ENCODE results near the gene F13B. TPM values are rescaled to one million over a fixed set of nuclear protein-coding genes. Genes with fewer than 3 reads are reported as not detected.

The F13B gene
- total RNA-seq, 1 donor from 2014 or later: not detected

GRCh38 chr1:197067457-197067818 lies 378 bp upstream of the F13B start:
- no peak overlapping the region for H3K27ac Mint-ChIP-seq
- TF ChIP-seq, protein P1, sequence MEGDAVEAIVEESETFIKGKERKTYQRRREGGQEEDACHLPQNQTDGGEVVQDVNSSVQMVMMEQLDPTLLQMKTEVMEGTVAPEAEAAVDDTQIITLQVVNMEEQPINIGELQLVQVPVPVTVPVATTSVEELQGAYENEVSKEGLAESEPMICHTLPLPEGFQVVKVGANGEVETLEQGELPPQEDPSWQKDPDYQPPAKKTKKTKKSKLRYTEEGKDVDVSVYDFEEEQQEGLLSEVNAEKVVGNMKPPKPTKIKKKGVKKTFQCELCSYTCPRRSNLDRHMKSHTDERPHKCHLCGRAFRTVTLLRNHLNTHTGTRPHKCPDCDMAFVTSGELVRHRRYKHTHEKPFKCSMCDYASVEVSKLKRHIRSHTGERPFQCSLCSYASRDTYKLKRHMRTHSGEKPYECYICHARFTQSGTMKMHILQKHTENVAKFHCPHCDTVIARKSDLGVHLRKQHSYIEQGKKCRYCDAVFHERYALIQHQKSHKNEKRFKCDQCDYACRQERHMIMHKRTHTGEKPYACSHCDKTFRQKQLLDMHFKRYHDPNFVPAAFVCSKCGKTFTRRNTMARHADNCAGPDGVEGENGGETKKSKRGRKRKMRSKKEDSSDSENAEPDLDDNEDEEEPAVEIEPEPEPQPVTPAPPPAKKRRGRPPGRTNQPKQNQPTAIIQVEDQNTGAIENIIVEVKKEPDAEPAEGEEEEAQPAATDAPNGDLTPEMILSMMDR (IDR thresholded peaks at IDR 0.05): no peak
- ATAC-seq (ENCODE audit: low read depth) (no peak), DNase-seq (no peak)
- H3K4me1 Mint-ChIP-seq: no peaks in the 10 kb centered on the region
- no peak overlapping the region for H3K4me3 Mint-ChIP-seq
- intact Hi-C loops (cut with micrococcal nuclease): no loop called here
- H3K27me3 Mint-ChIP-seq: no peaks in the 10 kb centered on the region
- H3K36me3 Mint-ChIP-seq (ENCODE audit: low read depth): no peaks in the 10 kb centered on the region
- H3K9me3 Mint-ChIP-seq: peaks cover 4% of the 10 kb centered on the region
- ChIA-PET CTCF (no interaction called here), POLR2A (no interaction called here)

DNA sequence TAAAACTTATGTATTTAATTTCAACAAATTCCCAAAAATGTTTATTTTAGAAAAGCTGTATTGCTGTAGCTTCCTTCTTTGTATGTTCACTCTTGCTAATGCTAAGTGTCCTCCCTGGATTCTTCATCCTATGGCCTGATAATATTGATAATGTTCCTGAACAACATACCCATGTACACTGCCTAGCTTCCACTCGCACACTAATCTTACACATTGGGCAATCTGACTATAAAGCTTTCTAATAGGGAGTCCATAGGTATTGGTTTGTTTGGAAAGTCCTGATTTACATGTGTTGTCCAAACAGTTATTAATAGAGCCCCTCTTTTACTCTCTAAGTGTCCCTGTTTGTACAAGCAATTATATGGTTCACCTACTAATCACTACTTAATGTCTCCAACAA lies 783 bp downstream of the F13B start:
- Mint-ChIP-seq H3K4me1 (no peaks in the 10 kb centered on the region), H3K27ac (no peak overlapping the region)
- CTCF ChIA-PET: no interaction called here

DNA sequence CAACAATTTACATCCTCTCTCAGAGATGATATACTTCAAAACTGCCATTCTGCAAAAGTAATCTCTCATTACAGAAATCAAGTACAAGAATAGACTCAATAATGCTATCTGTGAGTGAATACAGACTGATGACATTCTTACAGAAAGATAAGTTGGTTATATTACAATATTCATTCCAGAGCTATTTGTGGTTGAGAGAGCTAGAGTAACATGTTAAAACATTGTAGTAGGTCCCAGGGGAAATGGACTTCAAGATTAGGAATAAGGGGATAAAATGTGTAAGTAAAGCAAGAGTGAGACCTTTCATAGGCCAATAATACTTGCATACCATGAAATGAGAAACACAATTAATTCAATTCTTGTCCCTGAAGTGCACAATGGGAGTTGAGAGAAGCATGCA lies 1.5 kb downstream of the F13B start:
- CTCF ChIA-PET: no interaction called here

More for the DNA sequence above, 783 bp downstream of the F13B start:
- DNase-seq: no peak
- POLR2A ChIA-PET: no interaction called here
- H3K27me3 Mint-ChIP-seq: no peaks in the 10 kb centered on the region
- no peaks in the 10 kb centered on the region for H3K36me3 Mint-ChIP-seq (ENCODE audit: low read depth)
- TF ChIP-seq, protein P1 (IDR thresholded peaks at IDR 0.05): no peak
- no peak for ATAC-seq (ENCODE audit: low read depth)
- no peak overlapping the region for H3K4me3 Mint-ChIP-seq
- H3K9me3 Mint-ChIP-seq: peaks cover 4% of the 10 kb centered on the region
- intact Hi-C loops (cut with micrococcal nuclease): no loop called here

GRCh38 chr1:197063212-197063611 lies 3.8 kb downstream of the F13B start:
- no peak overlapping the region for H3K4me3 Mint-ChIP-seq
- no peaks in the 10 kb centered on the region for H3K27me3 Mint-ChIP-seq
- TF ChIP-seq, protein P1 (IDR thresholded peaks at IDR 0.05): no peak
- DNase-seq: no peak
- H3K9me3 Mint-ChIP-seq: no peaks in the 10 kb centered on the region
- H3K27ac Mint-ChIP-seq: no peak overlapping the region
- no peaks in the 10 kb centered on the region for H3K36me3 Mint-ChIP-seq (ENCODE audit: low read depth)
- ChIA-PET CTCF (no interaction called here), POLR2A (no interaction called here)
- ATAC-seq (ENCODE audit: low read depth): no peak
- no peaks in the 10 kb centered on the region for H3K4me1 Mint-ChIP-seq
- intact Hi-C loops (cut with micrococcal nuclease): no loop called here

More for the DNA sequence above, 1.5 kb downstream of the F13B start:
- ATAC-seq (ENCODE audit: low read depth) (no peak), DNase-seq (no peak)
- Mint-ChIP-seq H3K4me1 (no peaks in the 10 kb centered on the region), H3K36me3 (ENCODE audit: low read depth) (no peaks in the 10 kb centered on the region), H3K27ac (no peak overlapping the region), H3K9me3 (peaks cover 4% of the 10 kb centered on the region), H3K4me3 (no peak overlapping the region), H3K27me3 (no peaks in the 10 kb centered on the region)
- intact Hi-C loops (cut with micrococcal nuclease): no loop called here
- TF ChIP-seq, protein P1 (IDR thresholded peaks at IDR 0.05): no peak
- POLR2A ChIA-PET: no interaction called here

DNA sequence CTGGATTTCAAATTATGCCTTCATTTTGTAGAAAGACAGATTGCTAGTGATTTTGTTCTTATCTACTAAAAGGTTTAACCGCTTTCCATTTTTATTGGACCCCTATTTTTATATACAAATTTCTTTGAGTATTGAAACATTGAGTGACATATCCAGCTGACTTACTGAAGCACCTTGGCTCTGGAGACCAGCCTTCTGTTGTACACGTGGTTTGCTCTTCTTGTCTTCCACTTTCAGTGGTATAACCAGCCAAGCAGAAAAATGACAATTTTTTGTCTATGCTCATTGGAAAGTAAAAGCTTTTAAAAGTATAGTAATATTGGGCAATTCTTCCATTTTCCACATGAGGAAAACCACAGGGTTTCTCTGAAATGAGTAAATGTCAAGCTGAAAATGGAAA lies 4.4 kb downstream of the F13B start:
- Mint-ChIP-seq H3K4me3 (no peak overlapping the region), H3K27me3 (no peaks in the 10 kb centered on the region), H3K4me1 (no peaks in the 10 kb centered on the region), H3K36me3 (ENCODE audit: low read depth) (no peaks in the 10 kb centered on the region), H3K27ac (no peak overlapping the region), H3K9me3 (no peaks in the 10 kb centered on the region)
- intact Hi-C loops (cut with micrococcal nuclease): no loop called here
- TF ChIP-seq, protein P1 (IDR thresholded peaks at IDR 0.05): no peak
- ATAC-seq (ENCODE audit: low read depth): no peak
- POLR2A ChIA-PET: no interaction called here
- DNase-seq: no peak
- CTCF ChIA-PET: no interaction called here
